Measurements from ENCODE around the gene ATG16L1. TPM values are rescaled to one million over a fixed set of nuclear protein-coding genes. Genes with fewer than 3 reads are reported as not detected.

ATG16L1 gene
- total RNA-seq, 1 experiment from 2014 or later = 20.2 TPM

GRCh38 chr2:233221378-233222063 is 30.0 kb upstream of the ATG16L1 start:
- Histone ChIP-seq H3K9me3 (ENCODE audit: low read length) (no peaks in the 10 kb centered on the region), H3K4me3 (ENCODE audit: low read length) (no peak overlapping the region), H2AFZ (ENCODE audit: low read length) (no peak overlapping the region), H3K9me2 (replicated peaks; ENCODE audit: insufficient read depth, low read length) (no peaks in the 10 kb centered on the region), H3K79me2 (ENCODE audit: low read length) (no peaks in the 10 kb centered on the region), H3K27ac (ENCODE audit: low read length) (no peak overlapping the region), H3K4me1 (ENCODE audit: low read length) (peaks cover 18% of the 10 kb centered on the region), H3K9ac (ENCODE audit: low read length) (no peak overlapping the region), H4K20me1 (ENCODE audit: insufficient read depth, low read depth, low read length) (no peaks in the 10 kb centered on the region), H3K36me3 (ENCODE audit: insufficient read depth, low read length) (no peaks in the 10 kb centered on the region), H3K4me2 (ENCODE audit: low read depth, low read length, poor library complexity, severe bottlenecking) (no peak overlapping the region), H3K27me3 (ENCODE audit: low read length) (no peaks in the 10 kb centered on the region)
- DNase-seq = no peak

GRCh38 chr2:233223059-233223894 is 28.2 kb upstream of the ATG16L1 start:
- H3K27ac ChIP-seq (ENCODE audit: low read length) = no peak overlapping the region
- no peaks in the 10 kb centered on the region for H3K9me2 ChIP-seq (replicated peaks; ENCODE audit: insufficient read depth, low read length)
- H3K9ac ChIP-seq (ENCODE audit: low read length) = no peak overlapping the region
- peaks cover 31% of the 10 kb centered on the region for H3K4me1 ChIP-seq (ENCODE audit: low read length)
- H4K20me1 ChIP-seq (ENCODE audit: insufficient read depth, low read depth, low read length) = no peaks in the 10 kb centered on the region
- H2AFZ ChIP-seq (ENCODE audit: low read length) = no peak overlapping the region
- H3K9me3 ChIP-seq (ENCODE audit: low read length) = no peaks in the 10 kb centered on the region
- H3K4me2 ChIP-seq (ENCODE audit: low read depth, low read length, poor library complexity, severe bottlenecking) = no peak overlapping the region
- H3K27me3 ChIP-seq (ENCODE audit: low read length) = no peaks in the 10 kb centered on the region
- peak; percentile 71 for DNase-seq
- no peaks in the 10 kb centered on the region for H3K36me3 ChIP-seq (ENCODE audit: insufficient read depth, low read length)
- H3K4me3 ChIP-seq (ENCODE audit: low read length) = no peak overlapping the region
- H3K79me2 ChIP-seq (ENCODE audit: low read length) = no peaks in the 10 kb centered on the region

- Histone ChIP-seq H3K4me2 (ENCODE audit: low read depth, low read length, poor library complexity, severe bottlenecking) (no peak overlapping the region), H3K27me3 (ENCODE audit: low read length) (no peaks in the 10 kb centered on the region), H3K9me3 (ENCODE audit: low read length) (no peaks in the 10 kb centered on the region), H3K4me1 (ENCODE audit: low read length) (peaks cover 37% of the 10 kb centered on the region), H3K4me3 (ENCODE audit: low read length) (no peak overlapping the region), H4K20me1 (ENCODE audit: insufficient read depth, low read depth, low read length) (no peaks in the 10 kb centered on the region), H3K79me2 (ENCODE audit: low read length) (no peaks in the 10 kb centered on the region), H3K27ac (ENCODE audit: low read length) (no peak overlapping the region), H3K36me3 (ENCODE audit: insufficient read depth, low read length) (no peaks in the 10 kb centered on the region), H3K9ac (ENCODE audit: low read length) (no peak overlapping the region), H2AFZ (ENCODE audit: low read length) (no peak overlapping the region), H3K9me2 (replicated peaks; ENCODE audit: insufficient read depth, low read length) (no peaks in the 10 kb centered on the region)
- no peak for DNase-seq
These were observed 26.0 kb upstream of the ATG16L1 start for GRCh38 chr2:233225230-233226068.

GRCh38 chr2:233226511-233227031 is 24.9 kb upstream of the ATG16L1 start:
- Histone ChIP-seq H3K4me2 (ENCODE audit: low read depth, low read length, poor library complexity, severe bottlenecking) (no peak overlapping the region), H3K4me3 (ENCODE audit: low read length) (no peak overlapping the region), H3K27ac (ENCODE audit: low read length) (no peak overlapping the region), H2AFZ (ENCODE audit: low read length) (no peak overlapping the region), H3K27me3 (ENCODE audit: low read length) (no peaks in the 10 kb centered on the region), H3K9me3 (ENCODE audit: low read length) (no peaks in the 10 kb centered on the region), H3K4me1 (ENCODE audit: low read length) (peaks cover 37% of the 10 kb centered on the region), H3K79me2 (ENCODE audit: low read length) (no peaks in the 10 kb centered on the region), H3K9ac (ENCODE audit: low read length) (no peak overlapping the region), H3K9me2 (replicated peaks; ENCODE audit: insufficient read depth, low read length) (no peaks in the 10 kb centered on the region), H3K36me3 (ENCODE audit: insufficient read depth, low read length) (no peaks in the 10 kb centered on the region), H4K20me1 (ENCODE audit: insufficient read depth, low read depth, low read length) (no peaks in the 10 kb centered on the region)
- no peak for DNase-seq

- Histone ChIP-seq H3K79me2 (ENCODE audit: low read length) (no peaks in the 10 kb centered on the region), H3K9ac (ENCODE audit: low read length) (no peak overlapping the region), H3K27me3 (ENCODE audit: low read length) (no peaks in the 10 kb centered on the region), H3K9me2 (replicated peaks; ENCODE audit: insufficient read depth, low read length) (no peaks in the 10 kb centered on the region), H2AFZ (ENCODE audit: low read length) (no peak overlapping the region), H3K4me2 (ENCODE audit: low read depth, low read length, poor library complexity, severe bottlenecking) (no peak overlapping the region), H4K20me1 (ENCODE audit: insufficient read depth, low read depth, low read length) (no peaks in the 10 kb centered on the region), H3K4me3 (ENCODE audit: low read length) (no peak overlapping the region), H3K9me3 (ENCODE audit: low read length) (no peaks in the 10 kb centered on the region), H3K4me1 (ENCODE audit: low read length) (peaks cover 37% of the 10 kb centered on the region), H3K36me3 (ENCODE audit: insufficient read depth, low read length) (no peaks in the 10 kb centered on the region), H3K27ac (ENCODE audit: low read length) (no peak overlapping the region)
- no peak for DNase-seq
These were observed 24.0 kb upstream of the ATG16L1 start for GRCh38 chr2:233227346-233227978.

- H3K4me2 ChIP-seq (ENCODE audit: low read depth, low read length, poor library complexity, severe bottlenecking) = no peak overlapping the region
- H3K27me3 ChIP-seq (ENCODE audit: low read length) = no peaks in the 10 kb centered on the region
- H3K9ac ChIP-seq (ENCODE audit: low read length) = no peak overlapping the region
- no peaks in the 10 kb centered on the region for H4K20me1 ChIP-seq (ENCODE audit: insufficient read depth, low read depth, low read length)
- H3K4me3 ChIP-seq (ENCODE audit: low read length) = no peak overlapping the region
- H3K4me1 ChIP-seq (ENCODE audit: low read length) = peaks cover 33% of the 10 kb centered on the region
- H3K27ac ChIP-seq (ENCODE audit: low read length) = no peak overlapping the region
- H3K9me3 ChIP-seq (ENCODE audit: low read length) = no peaks in the 10 kb centered on the region
- no peaks in the 10 kb centered on the region for H3K79me2 ChIP-seq (ENCODE audit: low read length)
- H3K9me2 ChIP-seq (replicated peaks; ENCODE audit: insufficient read depth, low read length) = no peaks in the 10 kb centered on the region
- H3K36me3 ChIP-seq (ENCODE audit: insufficient read depth, low read length) = no peaks in the 10 kb centered on the region
- H2AFZ ChIP-seq (ENCODE audit: low read length) = no peak overlapping the region
- DNase-seq = no peak
These were observed 23.1 kb upstream of the ATG16L1 start for GRCh38 chr2:233228376-233228775.

- Histone ChIP-seq H4K20me1 (ENCODE audit: insufficient read depth, low read depth, low read length) (no peaks in the 10 kb centered on the region), H3K27ac (ENCODE audit: low read length) (no peak overlapping the region), H3K4me3 (ENCODE audit: low read length) (no peak overlapping the region), H3K4me2 (ENCODE audit: low read depth, low read length, poor library complexity, severe bottlenecking) (no peak overlapping the region), H2AFZ (ENCODE audit: low read length) (no peak overlapping the region), H3K9me3 (ENCODE audit: low read length) (no peaks in the 10 kb centered on the region), H3K79me2 (ENCODE audit: low read length) (no peaks in the 10 kb centered on the region), H3K36me3 (ENCODE audit: insufficient read depth, low read length) (no peaks in the 10 kb centered on the region), H3K27me3 (ENCODE audit: low read length) (no peaks in the 10 kb centered on the region), H3K9me2 (replicated peaks; ENCODE audit: insufficient read depth, low read length) (no peaks in the 10 kb centered on the region), H3K4me1 (ENCODE audit: low read length) (peaks cover 2% of the 10 kb centered on the region; the same call in 1 of the 2 replicates), H3K9ac (ENCODE audit: low read length) (no peak overlapping the region)
- DNase-seq = no peak
These were observed 17.7 kb upstream of the ATG16L1 start for GRCh38 chr2:233233618-233234230.
